ENCODE data around the gene FAM241A.
"Not testable (repeated sequence)": the region's sequence is repeated elsewhere in the genome, so short reads cannot be mapped to it uniquely, and the experiment has no call there.

The FAM241A gene

GRCh38 chr4:112145326-112145789 lies at the start of gene FAM241A:
Gene FAM241A (plus strand): TSS chr4:112145454. CDS start chr4:112145581, 127 bp downstream.
- peak; percentile 90 for DNase-seq (ENCODE audit: low spot score)

DNA sequence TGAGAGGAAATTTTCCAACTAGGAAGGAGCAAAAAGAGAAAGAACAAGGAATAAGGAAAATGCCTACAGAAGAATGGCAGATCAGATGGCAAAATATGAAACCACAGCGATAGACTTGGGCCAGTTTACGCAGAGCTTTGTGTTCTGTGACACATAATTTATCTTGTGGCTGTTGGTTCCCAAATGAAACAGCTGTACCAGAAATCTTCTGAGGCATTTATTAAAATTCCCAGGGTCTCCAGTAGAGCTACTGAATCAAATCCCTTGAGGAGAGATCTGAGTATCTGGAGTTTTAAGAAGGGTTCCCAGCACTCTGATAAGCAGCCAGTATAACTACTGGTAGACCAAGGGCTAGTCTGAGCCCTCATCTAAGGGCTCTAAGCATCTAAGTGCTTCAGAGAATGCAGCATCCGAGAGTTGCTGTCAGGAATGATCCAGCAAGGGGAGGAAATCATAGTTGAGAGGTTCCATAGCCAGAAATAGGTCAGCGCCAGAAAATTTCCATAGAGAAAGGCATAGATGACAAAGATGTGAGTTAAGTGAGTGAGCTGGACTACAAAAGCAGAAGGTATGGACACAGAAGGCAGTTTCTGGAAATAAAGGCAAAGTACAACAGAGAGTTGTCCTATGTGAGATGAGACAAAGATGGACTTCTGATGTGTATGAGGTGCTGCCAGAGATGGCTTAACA lies 46.3 kb upstream of the FAM241A start:
- DNase-seq (ENCODE audit: low spot score), result no peak

DNA sequence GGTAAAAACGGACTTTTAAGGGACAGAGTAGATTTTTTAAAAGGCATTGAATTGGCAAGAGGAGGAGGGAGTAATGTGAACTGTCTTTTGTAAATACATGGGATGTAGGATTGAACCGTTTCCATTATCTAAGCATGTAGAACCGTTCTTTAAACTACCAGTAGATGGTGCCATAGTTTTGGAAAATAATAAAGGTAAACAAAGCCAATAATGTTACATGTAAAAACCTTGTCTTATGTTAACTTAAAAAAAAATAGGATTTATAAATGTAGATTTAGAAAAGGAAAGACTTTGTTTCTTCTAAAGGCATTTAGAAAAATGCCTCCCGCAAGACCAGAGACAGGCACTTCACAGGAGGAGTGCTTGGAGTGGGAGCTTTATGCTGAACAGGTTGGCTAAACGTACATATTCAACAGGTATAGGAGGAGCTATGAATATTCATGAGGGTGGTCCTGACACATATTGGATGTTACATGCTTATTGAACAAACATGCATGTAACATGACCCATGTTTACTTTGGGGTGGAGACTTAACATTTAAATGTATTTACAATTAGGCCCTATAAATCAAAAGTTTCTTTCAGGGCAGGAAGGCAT lies 45.5 kb upstream of the FAM241A start:
- no peak for DNase-seq (ENCODE audit: low spot score)

- DNase-seq (ENCODE audit: low spot score), result no peak
Observed at GRCh38 chr4:112102875-112103370, 42.3 kb upstream of the FAM241A start.

- no peak for DNase-seq (ENCODE audit: low spot score)
Observed at GRCh38 chr4:112105201-112105969, 39.9 kb upstream of the FAM241A start.

GRCh38 chr4:112109360-112110058 lies 35.7 kb upstream of the FAM241A start:
- no peak for DNase-seq (ENCODE audit: low spot score)

DNA sequence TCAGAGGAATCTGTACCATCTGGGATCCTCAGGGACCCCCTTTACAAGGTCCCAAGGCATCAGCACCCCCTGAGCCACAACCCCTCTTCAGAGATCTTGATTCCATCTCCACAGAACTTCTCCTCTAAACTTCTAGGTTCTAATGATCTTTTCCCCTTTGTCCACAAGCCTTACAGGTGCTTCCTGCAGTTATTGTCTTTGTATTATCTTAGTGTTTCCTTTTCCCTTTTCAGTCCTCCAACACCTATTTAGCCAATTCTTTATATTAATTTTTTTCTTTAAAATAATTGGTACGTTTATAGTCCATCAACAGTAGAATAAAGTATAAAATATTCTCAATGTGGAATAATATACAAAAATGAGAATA lies 35.2 kb upstream of the FAM241A start:
- DNase-seq (ENCODE audit: low spot score), result no peak

DNA sequence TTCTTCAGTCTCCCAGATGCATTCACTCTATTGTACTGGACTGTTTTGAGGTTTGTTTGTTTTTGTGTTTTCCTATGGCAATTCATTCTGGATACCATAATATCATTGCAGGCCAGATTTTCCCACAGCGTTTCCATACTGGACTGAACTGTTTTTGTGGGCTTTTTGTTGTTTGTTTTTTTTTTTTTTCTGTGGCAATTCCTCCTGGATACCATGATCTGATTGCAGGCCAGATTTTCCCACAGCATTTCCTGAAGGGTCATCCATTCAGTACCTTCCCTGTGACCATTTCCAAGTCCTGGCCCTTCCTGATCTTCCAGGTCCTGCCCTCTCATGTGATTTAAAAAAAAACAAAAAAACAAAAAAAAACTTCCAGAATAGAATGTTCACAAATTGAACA lies 33.9 kb upstream of the FAM241A start:
- no peak for DNase-seq (ENCODE audit: low spot score)

GRCh38 chr4:112112095-112112494 lies 33.2 kb upstream of the FAM241A start:
- not testable (repeated sequence) for DNase-seq (ENCODE audit: low spot score)

DNA sequence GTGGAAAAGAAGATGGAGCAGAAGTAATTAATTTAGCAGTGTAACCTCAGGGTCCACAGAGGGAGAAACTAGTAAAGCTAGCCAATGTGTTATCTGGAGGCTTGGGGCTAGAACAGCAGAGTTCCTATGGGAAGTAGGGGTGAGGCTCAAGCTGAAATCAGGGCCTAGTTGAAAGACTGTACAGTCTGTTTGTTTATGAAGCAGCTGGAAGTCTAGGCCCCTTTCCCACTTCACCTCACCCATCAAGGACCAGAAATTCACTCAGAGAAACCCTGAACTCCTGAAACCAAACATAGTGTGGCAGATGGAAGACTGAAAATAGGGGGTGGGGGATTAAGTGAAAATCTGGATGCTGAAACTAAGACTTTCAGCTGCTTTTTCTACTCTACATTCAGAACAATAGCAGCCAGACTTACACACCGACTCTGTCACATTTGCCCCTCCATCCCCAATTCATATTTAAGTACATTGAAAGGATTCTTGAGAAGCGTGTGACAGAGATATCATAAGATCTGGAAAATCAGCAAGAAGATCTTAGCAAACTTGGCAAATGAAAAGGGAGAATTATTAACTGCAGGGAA lies 32.6 kb upstream of the FAM241A start:
- DNase-seq (ENCODE audit: low spot score), result no peak

GRCh38 chr4:112113864-112114263 lies 31.4 kb upstream of the FAM241A start:
- no peak for DNase-seq (ENCODE audit: low spot score)

GRCh38 chr4:112114452-112114851 lies 30.8 kb upstream of the FAM241A start:
- DNase-seq (ENCODE audit: low spot score), result no peak

DNA sequence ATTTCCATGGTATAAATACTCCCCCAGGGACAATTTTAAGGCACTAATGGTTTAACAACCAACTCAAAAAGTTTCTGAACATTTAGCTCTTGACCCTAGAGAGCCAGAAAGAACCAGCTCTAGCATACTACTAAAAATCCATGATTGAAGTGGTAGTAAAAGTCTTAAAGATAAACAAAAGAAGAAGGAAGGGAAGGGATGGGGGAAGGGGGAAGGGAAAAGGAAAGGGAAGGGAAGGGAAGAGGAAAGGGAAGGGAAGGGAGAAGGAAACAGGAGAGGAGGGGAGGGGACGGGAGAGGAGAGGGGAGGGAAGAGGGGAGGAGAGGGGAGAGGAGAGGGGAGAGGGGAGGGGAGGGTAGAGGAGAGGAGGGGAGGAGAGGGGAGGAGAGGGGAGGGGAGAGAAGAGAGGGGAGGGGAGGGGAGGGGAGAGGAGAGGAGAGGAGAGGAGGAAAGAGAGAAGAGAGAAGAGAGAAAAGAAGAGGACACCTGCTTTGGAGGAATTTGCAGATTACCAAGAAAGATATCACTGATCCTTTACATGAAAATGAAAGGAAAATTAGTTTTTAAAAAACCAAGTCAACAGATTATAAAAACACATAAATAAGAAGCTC lies 26.4 kb upstream of the FAM241A start:
- no peak for DNase-seq (ENCODE audit: low spot score)

DNA sequence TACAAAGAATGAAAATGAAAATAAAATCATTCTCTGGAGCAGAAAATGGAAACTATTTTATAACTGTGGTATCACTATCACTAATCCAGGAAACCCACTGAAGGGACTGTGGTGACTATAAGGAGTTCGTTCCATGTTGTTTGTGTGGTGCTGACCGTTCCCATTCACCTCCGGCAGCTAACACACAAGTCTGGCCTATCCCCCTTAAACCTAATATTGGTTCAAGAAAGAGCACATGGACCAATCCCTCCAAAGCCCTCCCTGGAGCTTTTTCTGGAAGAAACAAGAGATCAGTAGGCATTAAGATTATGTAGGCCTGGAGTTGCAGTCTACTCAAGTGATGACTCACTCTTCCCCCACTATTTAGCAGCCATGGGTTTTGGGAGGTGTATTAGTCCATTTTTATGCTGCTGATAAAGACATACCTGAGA lies 25.9 kb upstream of the FAM241A start:
- no peak for DNase-seq (ENCODE audit: low spot score)

DNA sequence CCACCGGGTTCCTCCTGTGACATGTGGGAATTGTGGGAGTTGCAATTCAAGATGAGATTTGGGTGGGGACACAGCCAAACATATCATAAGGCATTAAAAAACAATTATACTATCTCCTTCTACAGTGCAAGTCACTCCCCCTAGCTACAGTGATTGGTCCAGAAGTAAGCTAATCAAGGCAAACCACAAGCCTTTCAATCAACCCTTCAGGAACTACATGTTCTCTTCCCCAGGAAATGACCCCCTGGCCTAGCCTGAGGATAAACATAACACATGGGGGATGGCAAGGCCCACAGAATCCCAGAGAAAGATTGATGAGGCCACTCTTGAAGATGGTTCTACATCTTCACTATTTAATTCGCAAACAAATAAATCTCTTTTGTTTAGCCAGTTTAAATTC lies 25.2 kb upstream of the FAM241A start:
- DNase-seq (ENCODE audit: low spot score), result no peak

- no peak for DNase-seq (ENCODE audit: low spot score)
Observed at GRCh38 chr4:112125416-112125815, 19.8 kb upstream of the FAM241A start.

DNA sequence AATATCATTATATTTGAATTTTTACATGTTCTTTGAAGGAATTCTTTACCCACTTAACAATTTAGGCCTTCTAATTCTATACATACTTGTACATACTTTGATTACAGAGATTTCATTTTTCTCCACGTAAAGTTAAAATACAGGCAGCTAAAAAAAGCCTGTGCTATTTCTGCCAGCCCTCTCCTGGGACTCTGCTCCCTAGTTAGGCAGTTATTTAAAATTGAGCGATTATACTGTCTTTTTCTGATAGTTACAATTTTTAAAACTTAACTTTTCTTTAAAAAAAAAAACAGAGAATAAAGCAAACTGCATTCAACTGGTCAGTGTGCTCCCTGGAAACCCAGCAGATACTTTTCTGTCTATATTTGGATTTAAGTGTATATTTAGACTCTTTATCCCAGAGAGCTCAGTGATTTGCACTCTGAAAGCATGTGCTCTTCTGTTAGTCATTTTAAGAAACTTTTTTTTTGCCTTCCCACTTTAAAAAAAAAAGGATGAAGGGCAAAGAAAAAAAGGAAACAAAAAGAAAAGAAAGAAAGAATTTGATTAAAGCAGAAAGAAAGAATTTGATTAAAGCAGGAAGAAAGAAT lies 18.1 kb upstream of the FAM241A start:
- no peak for DNase-seq (ENCODE audit: low spot score)

GRCh38 chr4:112127803-112128202 lies 17.5 kb upstream of the FAM241A start:
- DNase-seq (ENCODE audit: low spot score), result no peak

- no peak for DNase-seq (ENCODE audit: low spot score)
Observed at GRCh38 chr4:112128452-112128851, 16.8 kb upstream of the FAM241A start.

- DNase-seq (ENCODE audit: low spot score), result no peak
Observed at GRCh38 chr4:112130906-112131305, 14.3 kb upstream of the FAM241A start.

DNA sequence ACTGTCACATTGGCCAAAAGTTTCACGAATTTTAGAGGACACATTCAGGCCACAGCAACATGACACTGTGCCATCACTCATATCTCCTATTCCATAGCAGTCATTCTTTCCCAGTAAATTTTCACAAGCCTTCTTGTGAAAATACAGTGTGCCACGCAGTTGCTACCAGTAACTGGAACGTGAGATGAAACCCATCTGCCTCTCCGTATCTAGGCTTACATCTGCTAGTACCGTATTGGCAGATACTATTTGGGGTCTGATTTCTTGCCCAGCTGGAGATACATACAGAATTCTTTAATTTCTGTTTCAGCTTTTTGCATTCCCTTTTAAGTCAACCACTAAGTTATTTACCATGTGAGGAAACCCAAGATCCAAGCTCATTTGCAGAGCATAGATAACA lies 8.7 kb upstream of the FAM241A start:
- DNase-seq (ENCODE audit: low spot score), result no peak
